ENCODE results near the gene NOXO1. TPM values are rescaled to one million over a fixed set of nuclear protein-coding genes. Genes with fewer than 3 reads are reported as not detected.
"Not testable (repeated sequence)": the region's sequence is repeated elsewhere in the genome, so short reads cannot be mapped to it uniquely, and the experiment has no call there.

Gene NOXO1
- total RNA-seq, 1 donor from 2014 or later = 1.6 TPM

- Histone ChIP-seq H3K4me1 (ENCODE audit: control insufficient read depth in 3 of 3, insufficient read depth in 3 of 3, low read length in 3 of 3) (peaks cover 59 to 82% (median 64%) of the 10 kb centered on the region in 3 donors), H3K9me3 (ENCODE audit: control insufficient read depth in 3 of 3, low read length in 3 of 3) (no peaks in the 10 kb centered on the region), H3K4me3 (ENCODE audit: low read length in 3 of 3) (peak overlapping the region; percentile 78 to 92 (median 87)), H3K27ac (ENCODE audit: low read depth, low read length) (peak overlapping the region; percentile 97), H3K9ac (ENCODE audit: low read depth in 1 of 3, low read length in 3 of 3) (peak overlapping the region; percentile 90 to 97 (median 96)), H3K27me3 (ENCODE audit: control insufficient read depth in 3 of 3, insufficient read depth in 3 of 3, low read length in 3 of 3) (no peaks in the 10 kb centered on the region), H3K36me3 (ENCODE audit: control insufficient read depth in 3 of 3, insufficient read depth in 3 of 3, low read length in 3 of 3) (peaks cover 39 to 40% (median 39%) of the 10 kb centered on the region in 3 donors)
These were observed 39.0 kb downstream of the NOXO1 start for GRCh38 chr16:1942047-1942809.

GRCh38 chr16:1941162-1942046 lies 39.9 kb downstream of the NOXO1 start:
- Histone ChIP-seq H3K9ac (ENCODE audit: low read depth in 1 of 3, low read length in 3 of 3) (peak overlapping the region; percentile 90 to 97 (median 96)), H3K27me3 (ENCODE audit: control insufficient read depth in 3 of 3, insufficient read depth in 3 of 3, low read length in 3 of 3) (no peaks in the 10 kb centered on the region), H3K4me1 (ENCODE audit: control insufficient read depth in 3 of 3, insufficient read depth in 3 of 3, low read length in 3 of 3) (peaks cover 53 to 74% (median 56%) of the 10 kb centered on the region in 3 donors), H3K4me3 (ENCODE audit: low read length in 3 of 3) (peak overlapping the region; percentile 78 to 92 (median 87)), H3K9me3 (ENCODE audit: control insufficient read depth in 3 of 3, low read length in 3 of 3) (no peaks in the 10 kb centered on the region), H3K27ac (ENCODE audit: low read depth, low read length) (peak overlapping the region; percentile 97), H3K36me3 (ENCODE audit: control insufficient read depth in 3 of 3, insufficient read depth in 3 of 3, low read length in 3 of 3) (peaks cover 39 to 45% (median 40%) of the 10 kb centered on the region in 3 donors)

- Histone ChIP-seq H3K4me1 (ENCODE audit: control insufficient read depth in 3 of 3, insufficient read depth in 3 of 3, low read length in 3 of 3) (peaks cover 44 to 65% (median 49%) of the 10 kb centered on the region in 3 donors), H3K27ac (ENCODE audit: low read depth, low read length) (peak overlapping the region; percentile 97), H3K9ac (ENCODE audit: low read depth in 1 of 3, low read length in 3 of 3) (peak overlapping the region; percentile 33 to 97 (median 45)), H3K36me3 (ENCODE audit: control insufficient read depth in 3 of 3, insufficient read depth in 3 of 3, low read length in 3 of 3) (peaks cover 31 to 40% (median 33%) of the 10 kb centered on the region in 3 donors), H3K27me3 (ENCODE audit: control insufficient read depth in 3 of 3, insufficient read depth in 3 of 3, low read length in 3 of 3) (no peaks in the 10 kb centered on the region), H3K4me3 (ENCODE audit: low read length in 3 of 3) (peak overlapping the region in 2 of 3 donors; percentile 35 to 92), H3K9me3 (ENCODE audit: control insufficient read depth in 3 of 3, low read length in 3 of 3) (no peaks in the 10 kb centered on the region)
These were observed 40.8 kb downstream of the NOXO1 start for GRCh38 chr16:1940273-1941161.

- not testable (repeated sequence) for H3K9ac ChIP-seq (ENCODE audit: low read depth in 1 of 3, low read length in 3 of 3); H3K4me3 ChIP-seq (ENCODE audit: low read length in 3 of 3); H3K27ac ChIP-seq (ENCODE audit: low read depth, low read length); H3K27me3 ChIP-seq (ENCODE audit: control insufficient read depth in 3 of 3, insufficient read depth in 3 of 3, low read length in 3 of 3); H3K9me3 ChIP-seq (ENCODE audit: control insufficient read depth in 3 of 3, low read length in 3 of 3)
- Histone ChIP-seq H3K36me3 (ENCODE audit: control insufficient read depth in 3 of 3, insufficient read depth in 3 of 3, low read length in 3 of 3) (peaks cover 29 to 37% (median 33%) of the 10 kb centered on the region in 3 donors), H3K4me1 (ENCODE audit: control insufficient read depth in 3 of 3, insufficient read depth in 3 of 3, low read length in 3 of 3) (peaks cover 39 to 58% (median 45%) of the 10 kb centered on the region in 3 donors)
These were observed 41.4 kb downstream of the NOXO1 start for GRCh38 chr16:1939833-1940232.

GRCh38 chr16:1938910-1939309 lies 42.4 kb downstream of the NOXO1 start:
- no peak overlapping the region for H3K27ac ChIP-seq (ENCODE audit: low read depth, low read length)
- H3K36me3 ChIP-seq (ENCODE audit: control insufficient read depth in 3 of 3, insufficient read depth in 3 of 3, low read length in 3 of 3) = peaks cover 29 to 36% (median 33%) of the 10 kb centered on the region in 3 donors
- no peaks in the 10 kb centered on the region for H3K9me3 ChIP-seq (ENCODE audit: control insufficient read depth in 3 of 3, low read length in 3 of 3)
- no peak overlapping the region for H3K4me3 ChIP-seq (ENCODE audit: low read length in 3 of 3)
- no peaks in the 10 kb centered on the region for H3K27me3 ChIP-seq (ENCODE audit: control insufficient read depth in 3 of 3, insufficient read depth in 3 of 3, low read length in 3 of 3)
- peaks cover 30 to 50% (median 37%) of the 10 kb centered on the region in 3 donors for H3K4me1 ChIP-seq (ENCODE audit: control insufficient read depth in 3 of 3, insufficient read depth in 3 of 3, low read length in 3 of 3)
- H3K9ac ChIP-seq (ENCODE audit: low read depth in 1 of 3, low read length in 3 of 3) = no peak overlapping the region

GRCh38 chr16:1938316-1938715 lies 43.0 kb downstream of the NOXO1 start:
- peaks cover 29 to 36% (median 33%) of the 10 kb centered on the region in 3 donors for H3K36me3 ChIP-seq (ENCODE audit: control insufficient read depth in 3 of 3, insufficient read depth in 3 of 3, low read length in 3 of 3)
- peaks cover 26 to 50% (median 41%) of the 10 kb centered on the region in 3 donors for H3K4me1 ChIP-seq (ENCODE audit: control insufficient read depth in 3 of 3, insufficient read depth in 3 of 3, low read length in 3 of 3)
- no peak overlapping the region for H3K27ac ChIP-seq (ENCODE audit: low read depth, low read length)
- peaks cover 0 to 4% (median under 1%) of the 10 kb centered on the region in 3 donors for H3K27me3 ChIP-seq (ENCODE audit: control insufficient read depth in 3 of 3, insufficient read depth in 3 of 3, low read length in 3 of 3)
- H3K4me3 ChIP-seq (ENCODE audit: low read length in 3 of 3) = no peak overlapping the region
- no peak overlapping the region for H3K9ac ChIP-seq (ENCODE audit: low read depth in 1 of 3, low read length in 3 of 3)
- H3K9me3 ChIP-seq (ENCODE audit: control insufficient read depth in 3 of 3, low read length in 3 of 3) = no peaks in the 10 kb centered on the region

GRCh38 chr16:1936945-1937479 lies 44.3 kb downstream of the NOXO1 start:
- Histone ChIP-seq H3K9me3 (ENCODE audit: control insufficient read depth in 3 of 3, low read length in 3 of 3) (no peaks in the 10 kb centered on the region), H3K36me3 (ENCODE audit: control insufficient read depth in 3 of 3, insufficient read depth in 3 of 3, low read length in 3 of 3) (peaks cover 29 to 34% (median 33%) of the 10 kb centered on the region in 3 donors), H3K27me3 (ENCODE audit: control insufficient read depth in 3 of 3, insufficient read depth in 3 of 3, low read length in 3 of 3) (peaks cover 0 to 13% (median 9%) of the 10 kb centered on the region in 3 donors), H3K4me3 (ENCODE audit: low read length in 3 of 3) (no peak overlapping the region), H3K9ac (ENCODE audit: low read depth in 1 of 3, low read length in 3 of 3) (no peak overlapping the region), H3K27ac (ENCODE audit: low read depth, low read length) (no peak overlapping the region), H3K4me1 (ENCODE audit: control insufficient read depth in 3 of 3, insufficient read depth in 3 of 3, low read length in 3 of 3) (peaks cover 18 to 47% (median 36%) of the 10 kb centered on the region in 3 donors)

- Histone ChIP-seq H3K36me3 (ENCODE audit: control insufficient read depth in 3 of 3, insufficient read depth in 3 of 3, low read length in 3 of 3) (peaks cover 8 to 13% (median 12%) of the 10 kb centered on the region in 3 donors), H3K4me3 (ENCODE audit: low read length in 3 of 3) (no peak overlapping the region), H3K27me3 (ENCODE audit: control insufficient read depth in 3 of 3, insufficient read depth in 3 of 3, low read length in 3 of 3) (peaks cover 0 to 13% (median 10%) of the 10 kb centered on the region in 3 donors), H3K9me3 (ENCODE audit: control insufficient read depth in 3 of 3, low read length in 3 of 3) (no peaks in the 10 kb centered on the region), H3K27ac (ENCODE audit: low read depth, low read length) (no peak overlapping the region), H3K4me1 (ENCODE audit: control insufficient read depth in 3 of 3, insufficient read depth in 3 of 3, low read length in 3 of 3) (peaks cover 2 to 20% (median 14%) of the 10 kb centered on the region in 3 donors), H3K9ac (ENCODE audit: low read depth in 1 of 3, low read length in 3 of 3) (peak overlapping the region in 2 of 3 donors; percentile 23 to 45)
These were observed 48.1 kb downstream of the NOXO1 start for GRCh38 chr16:1933097-1933661.
